NCI-H1436 treated with DMSO at 0.1 percent for 48 hours (cell line): ENCODE results near the gene IER5L.

Experiments used
- DNase-seq: peaks from one replicate; lab custom pipeline; 2025; lab: John Stamatoyannopoulos, UW

Gene IER5L

DNA sequence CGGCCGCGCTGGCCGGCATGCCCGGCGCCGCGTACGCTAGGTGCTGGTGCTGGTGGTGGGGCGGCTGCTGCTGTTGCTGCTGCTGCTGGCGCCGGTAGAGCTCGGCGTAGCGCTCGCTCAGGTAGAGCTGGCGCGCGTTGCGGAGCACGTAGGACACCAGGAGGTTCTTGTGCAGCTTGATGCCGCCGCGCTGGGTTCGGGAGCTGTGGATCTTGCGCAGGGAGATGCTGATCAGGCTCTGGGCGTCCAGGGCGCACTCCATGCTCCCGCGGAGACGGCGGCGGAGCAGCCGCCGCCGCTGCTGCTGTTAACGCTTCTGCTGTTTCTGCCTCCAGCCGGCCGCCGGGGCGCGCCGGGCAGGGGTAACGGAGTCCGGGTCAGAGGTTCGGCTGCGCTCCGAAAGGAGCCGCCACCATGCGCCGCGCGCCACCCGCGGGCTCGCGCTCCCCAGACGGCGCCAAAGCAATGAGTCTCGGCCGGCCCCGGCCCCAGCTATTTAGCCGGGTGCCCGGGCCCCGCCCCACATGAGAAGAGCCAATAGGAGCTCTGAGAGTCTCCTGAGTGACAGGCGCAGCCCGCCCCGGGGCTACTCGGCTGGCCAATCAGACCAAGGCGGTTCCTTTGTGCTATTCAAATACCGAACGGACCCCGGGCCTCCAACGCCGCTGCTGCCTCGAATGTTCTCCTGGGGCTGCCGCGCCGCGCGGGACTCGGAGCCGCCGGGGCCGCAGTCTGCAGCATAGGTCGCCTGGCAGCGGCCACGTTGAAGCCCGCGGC lies at the start of gene IER5L:
Gene IER5L, minus strand, starts transcription at position 471 of the 777 bp plus-strand sequence. Its CDS starts 209 bp downstream, at position 262.
- DNase-seq, result peak; percentile 93

DNA sequence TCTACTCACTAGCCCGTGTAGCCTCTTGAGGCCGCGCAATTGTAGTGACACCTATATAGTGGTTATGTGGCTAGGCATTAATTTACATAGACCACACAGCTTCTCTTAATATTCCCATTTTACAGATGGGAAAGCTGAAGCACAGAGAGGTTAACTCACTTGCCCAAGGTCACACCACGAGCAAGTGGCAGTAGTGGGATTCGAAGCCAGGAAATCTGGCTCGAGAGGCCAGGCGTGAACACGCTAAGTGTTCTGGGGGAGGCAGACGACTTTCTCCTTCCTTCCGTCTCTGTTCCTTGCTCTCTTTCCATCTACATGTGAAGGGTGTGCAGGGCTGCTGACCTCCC lies 49.8 kb upstream of the IER5L start:
- no peak for DNase-seq

DNA sequence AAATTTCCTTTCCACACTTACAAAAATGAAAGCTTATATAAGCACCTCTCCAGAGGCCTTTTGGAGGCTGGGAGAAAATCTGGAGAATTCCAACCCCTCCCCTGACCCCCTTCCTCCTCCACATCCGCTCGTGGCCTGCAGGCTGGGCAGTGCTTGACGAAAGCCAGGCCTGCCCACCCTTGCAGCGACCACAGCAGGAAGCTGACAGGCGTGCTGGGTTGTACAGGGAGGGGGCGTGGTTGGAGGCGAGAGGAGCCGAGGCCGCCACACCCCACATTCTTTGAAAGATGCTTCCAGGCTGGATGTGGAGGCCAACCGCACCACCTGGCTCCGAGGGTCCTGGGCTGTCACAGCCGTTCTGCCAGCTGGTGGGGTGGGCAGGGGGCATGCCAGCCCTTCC lies 47.8 kb upstream of the IER5L start:
- DNase-seq, result no peak

DNA sequence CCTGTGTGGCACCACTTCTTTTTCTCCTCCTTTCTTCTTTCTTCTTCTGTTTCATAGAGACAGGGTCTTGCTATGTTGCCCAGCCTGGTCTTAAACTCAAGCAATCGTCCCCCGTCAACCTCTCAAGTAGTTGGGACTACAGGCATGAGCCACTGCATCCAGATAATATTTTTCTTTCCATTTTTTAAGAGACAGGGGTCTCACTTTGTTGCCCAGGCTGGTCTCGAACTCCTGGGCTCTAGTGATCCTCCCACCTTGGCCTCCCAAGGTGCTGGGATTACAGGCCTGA lies 47.4 kb upstream of the IER5L start:
- no peak for DNase-seq

DNA sequence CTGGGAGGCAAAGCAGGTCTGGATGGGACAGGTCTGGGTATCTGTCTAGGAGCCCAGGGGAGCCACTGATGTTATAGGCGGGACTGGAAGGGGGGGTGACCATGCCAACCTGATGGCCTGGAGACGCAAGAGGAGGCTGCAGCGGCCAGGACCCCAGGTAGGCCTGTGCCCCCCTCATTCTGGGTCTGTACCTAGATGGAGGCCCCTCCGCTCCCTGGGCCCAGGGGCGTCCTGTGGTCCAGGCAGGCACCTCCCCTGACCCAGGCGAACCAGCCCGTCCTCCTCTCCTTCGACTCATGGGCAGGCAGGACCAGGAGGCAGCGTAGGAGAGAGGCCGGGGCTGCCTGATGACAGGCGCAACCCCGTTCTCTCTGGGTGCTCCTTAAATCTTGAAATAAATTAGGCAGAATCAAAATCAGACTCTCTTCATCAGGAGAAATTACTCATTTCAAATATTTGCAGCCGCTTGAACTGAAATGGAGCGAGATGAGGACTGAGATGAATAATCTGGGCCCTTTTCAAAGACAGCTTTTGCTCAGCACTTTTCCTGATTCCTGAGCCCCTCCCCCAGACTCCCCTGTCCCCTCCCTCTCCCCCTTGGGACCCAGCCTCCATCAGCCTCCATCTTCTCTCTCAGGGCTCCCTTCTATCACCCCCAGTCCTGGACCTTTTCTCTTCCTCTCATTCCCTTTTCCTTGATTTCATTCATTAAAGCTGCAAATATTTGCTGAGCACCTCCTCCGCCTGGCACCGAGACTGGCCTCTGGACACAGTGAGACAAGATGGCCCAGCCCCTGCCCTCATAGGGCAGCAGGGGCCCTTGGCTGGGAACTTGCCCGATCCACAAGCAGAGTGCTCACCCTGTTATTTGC lies 46.8 kb upstream of the IER5L start:
- no peak for DNase-seq

DNA sequence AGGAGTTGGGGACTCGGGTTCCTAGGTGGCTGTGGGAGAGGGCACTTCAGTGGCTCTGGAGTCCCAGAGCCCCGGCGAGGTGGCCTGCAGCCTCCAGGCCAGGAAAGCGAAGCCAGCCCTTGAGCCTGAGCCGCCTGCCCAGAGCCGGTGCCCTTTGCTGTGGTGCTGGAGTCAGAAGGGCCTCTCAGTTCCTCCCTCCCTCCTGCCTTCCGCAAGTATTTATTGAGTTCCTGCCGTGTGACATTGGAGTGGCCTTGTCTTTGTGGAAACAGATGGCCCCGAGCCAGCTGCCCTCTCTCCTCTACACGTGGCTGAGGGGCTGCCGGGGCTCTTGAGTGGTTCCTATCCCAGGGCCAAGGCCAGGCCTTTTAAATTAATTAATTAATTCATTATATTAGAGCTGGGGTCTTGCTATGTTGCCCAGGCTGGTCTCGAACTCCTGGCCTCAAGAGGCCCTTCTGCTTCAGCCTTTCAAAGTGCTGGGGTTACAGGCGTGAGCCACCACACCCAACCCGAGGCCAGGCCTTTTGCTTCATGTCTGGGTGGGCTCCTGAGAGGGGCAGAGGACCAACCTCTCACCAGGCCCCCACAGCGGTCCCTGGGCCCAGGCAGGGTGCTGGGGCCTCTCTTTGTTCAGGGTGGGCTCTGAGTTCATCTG lies 45.6 kb upstream of the IER5L start:
- no peak for DNase-seq

DNA sequence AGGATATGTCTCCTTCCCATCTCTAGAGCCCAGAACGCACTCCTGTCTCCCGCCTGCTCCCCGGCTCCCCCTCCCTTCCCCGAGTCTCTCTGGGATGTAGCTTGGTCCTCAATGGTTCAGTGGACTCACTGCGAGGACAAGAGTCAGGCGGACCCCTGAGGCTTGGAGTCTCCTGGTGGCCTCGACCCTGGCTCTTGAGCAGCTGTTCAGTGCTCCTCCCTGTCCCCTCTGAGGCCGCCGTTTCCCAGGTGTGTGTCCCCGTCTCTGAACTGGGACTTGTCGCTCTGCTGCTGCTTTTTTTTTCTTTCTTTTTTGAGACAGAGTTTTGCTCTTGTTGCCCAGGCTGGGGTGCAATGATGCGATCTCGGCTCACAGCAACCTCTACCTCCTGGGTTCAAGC lies 44.8 kb upstream of the IER5L start:
- no peak for DNase-seq

DNA sequence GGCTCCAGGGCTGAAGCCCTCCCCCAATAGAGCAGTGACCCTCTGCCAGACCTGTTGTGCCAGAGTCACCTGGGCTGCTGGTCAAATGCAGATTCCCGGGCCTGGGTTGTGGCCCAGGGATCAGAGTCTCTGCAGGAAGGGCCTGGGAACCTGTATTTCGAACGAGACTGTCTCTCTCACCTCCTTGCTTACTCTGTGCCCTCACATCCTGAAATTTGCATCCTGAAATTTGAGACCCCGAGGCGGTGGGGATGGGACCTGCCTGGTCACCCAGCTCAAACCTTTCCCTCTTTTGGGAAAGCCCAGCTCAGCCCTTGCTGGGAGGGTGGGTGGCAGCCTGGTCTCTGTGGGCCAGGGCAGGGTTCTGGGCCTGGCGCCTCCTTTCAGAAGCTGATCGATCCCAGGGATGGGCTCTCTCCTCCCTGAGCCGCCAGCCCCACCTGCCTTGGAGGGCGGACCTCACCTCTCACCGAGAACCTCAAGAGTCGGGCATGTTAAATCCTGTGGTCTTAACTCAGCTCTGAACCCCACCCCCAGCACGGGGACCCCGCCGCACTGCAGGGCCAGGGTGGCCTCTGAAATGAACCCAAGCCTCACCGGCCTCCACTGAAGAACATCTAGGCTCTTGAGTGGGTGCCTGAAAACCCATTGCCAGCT lies 44.0 kb upstream of the IER5L start:
- no peak for DNase-seq

DNA sequence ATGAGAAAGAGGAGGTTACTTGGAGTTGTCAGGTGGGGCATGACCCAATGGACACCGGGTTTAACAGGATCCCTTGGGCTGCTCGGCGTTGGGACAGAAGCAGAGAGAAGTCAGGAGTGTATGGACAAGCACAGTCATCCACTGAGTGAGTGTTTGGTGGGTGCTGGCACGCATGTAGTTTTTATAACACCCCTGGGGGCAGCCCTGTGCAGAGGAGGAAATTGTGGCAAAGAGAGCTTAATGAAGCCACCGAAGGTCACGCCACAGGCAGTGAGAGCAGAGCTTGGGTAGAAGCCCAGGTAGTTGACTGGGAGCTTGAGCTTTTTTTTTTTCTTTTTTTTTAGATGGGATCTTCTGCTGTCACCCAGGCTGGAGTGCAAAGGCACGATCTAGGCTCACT lies 43.2 kb upstream of the IER5L start:
- no peak for DNase-seq

DNA sequence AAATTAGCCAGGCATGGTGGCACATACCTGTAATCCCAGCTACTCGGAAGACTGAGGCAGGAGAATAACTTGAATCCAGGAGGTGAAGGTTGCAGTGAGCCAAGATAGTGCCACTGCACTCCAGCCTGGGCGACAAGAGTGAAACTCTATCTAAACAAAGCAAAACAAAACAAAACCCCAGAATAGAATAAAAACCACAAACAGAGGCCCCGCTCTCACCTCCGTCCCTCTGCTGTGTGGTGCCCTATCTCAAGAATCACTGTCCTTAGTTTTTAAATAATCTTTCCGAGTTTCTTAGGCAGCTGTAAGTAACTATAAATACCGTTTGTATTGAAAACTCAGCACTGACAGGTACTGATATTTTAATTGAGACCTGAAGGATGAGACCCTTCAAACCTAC lies 42.7 kb upstream of the IER5L start:
- DNase-seq, result no peak

DNA sequence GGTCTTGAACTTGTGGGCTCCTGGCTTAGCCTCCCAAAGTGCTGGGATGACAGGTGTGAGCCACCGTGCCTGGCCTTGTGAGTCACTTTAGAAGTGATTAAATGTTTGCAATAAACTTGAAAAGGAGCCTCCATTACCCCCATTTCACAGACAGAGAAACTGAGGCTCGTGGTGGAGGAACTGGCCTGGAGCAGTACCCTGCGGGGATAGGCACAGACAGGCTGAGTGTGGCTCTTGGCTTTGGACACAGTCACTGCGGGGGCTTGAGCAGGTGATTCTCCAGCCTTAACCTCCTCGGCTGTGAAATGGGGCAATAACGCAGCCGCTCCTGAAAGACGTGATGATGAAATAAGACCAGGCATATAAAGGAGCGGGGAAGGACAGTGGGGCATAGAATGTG lies 40.9 kb upstream of the IER5L start:
- DNase-seq, result no peak

DNA sequence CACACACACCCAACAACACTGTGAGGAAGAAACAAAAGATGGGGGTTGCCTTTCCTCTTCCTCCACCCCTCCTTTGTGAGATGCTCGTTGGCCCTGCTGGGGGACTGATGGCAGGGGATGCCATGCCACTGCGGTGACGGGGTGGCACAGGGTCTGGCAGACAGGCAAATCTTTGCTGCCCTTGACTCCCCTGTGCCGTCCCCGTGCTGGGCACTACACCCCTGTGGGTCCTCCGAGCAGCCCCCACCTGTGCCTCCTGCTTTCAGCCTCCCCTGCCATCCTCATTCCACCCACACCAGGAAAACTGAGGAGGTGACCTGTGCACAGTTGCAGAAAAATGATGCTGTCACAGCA lies 40.2 kb upstream of the IER5L start:
- no peak for DNase-seq

DNA sequence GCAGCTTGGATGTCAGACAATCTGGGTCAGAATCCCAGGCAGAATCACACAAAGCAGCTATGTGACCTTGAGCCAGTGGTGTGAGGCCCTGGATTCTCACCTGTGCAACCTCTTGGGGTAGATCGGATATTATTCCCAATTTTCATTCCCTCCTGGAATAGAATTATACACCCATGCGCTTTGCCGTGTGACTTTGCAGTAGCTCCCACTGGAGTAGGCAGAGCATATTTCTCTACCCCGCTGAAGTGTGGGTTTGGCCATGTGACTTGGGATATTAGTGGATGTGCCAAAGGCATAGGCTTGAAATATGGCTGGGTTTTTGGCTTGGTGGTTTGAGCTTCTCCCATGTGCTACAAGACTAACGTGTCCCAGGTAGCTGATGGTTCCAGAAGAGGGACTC lies 35.5 kb upstream of the IER5L start:
- no peak for DNase-seq

DNA sequence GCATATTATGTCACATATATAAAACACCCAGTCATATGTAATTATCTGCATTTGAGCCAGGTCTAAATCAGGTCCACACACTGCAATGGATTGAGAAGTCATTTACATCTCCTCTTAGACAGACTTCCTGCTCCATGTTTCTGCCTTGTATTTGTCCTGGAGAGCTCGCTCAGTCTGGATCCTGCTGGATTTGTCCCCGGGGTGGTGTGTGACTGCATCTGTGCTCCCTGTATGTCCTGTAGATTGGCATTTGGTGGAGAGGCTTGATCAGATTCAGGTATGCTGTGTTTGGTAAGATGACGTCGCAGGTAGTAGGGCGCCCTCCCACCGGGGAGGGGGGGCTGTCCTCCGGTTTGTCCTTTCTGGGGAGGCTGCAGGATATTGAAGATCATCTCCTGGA lies 33.6 kb upstream of the IER5L start:
- no peak for DNase-seq

DNA sequence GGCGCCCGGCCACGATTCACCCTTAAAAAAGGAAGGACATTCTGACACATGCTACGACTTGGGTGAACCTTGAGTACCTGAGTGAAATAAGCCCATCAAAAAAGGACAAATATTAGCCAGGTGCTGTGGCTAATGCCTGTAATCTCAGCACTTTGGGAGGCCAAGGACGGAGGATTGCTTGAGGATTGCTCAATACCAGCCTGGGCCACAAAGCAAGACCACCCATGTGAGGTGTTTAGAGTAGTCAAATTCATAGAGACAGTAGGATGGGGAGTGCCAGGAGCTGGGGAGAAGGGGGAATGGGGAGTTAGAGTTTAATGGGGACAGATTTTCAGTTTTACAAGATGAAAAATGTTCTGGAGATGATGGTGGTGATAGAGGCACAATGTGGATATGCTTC lies 32.1 kb upstream of the IER5L start:
- DNase-seq, result no peak

DNA sequence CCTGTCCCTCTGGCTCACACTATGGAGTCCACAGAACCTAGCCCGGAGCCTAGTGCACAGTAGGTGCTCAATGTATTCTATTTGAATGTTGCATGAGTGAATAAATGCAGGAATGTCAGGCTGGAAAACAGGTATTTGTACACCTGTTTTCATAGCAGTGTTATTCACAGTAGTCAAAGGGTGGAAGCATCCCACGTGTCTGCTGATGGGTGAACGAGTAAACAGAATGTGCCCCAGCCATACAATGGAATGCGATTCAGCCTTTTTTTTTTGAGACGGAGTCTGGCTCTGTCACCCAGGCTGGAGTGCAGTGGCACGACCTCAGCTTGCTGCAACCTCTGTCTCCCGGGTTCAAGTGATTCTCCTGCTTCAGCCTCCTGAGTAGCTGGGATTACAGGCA lies 31.5 kb upstream of the IER5L start:
- no peak for DNase-seq

DNA sequence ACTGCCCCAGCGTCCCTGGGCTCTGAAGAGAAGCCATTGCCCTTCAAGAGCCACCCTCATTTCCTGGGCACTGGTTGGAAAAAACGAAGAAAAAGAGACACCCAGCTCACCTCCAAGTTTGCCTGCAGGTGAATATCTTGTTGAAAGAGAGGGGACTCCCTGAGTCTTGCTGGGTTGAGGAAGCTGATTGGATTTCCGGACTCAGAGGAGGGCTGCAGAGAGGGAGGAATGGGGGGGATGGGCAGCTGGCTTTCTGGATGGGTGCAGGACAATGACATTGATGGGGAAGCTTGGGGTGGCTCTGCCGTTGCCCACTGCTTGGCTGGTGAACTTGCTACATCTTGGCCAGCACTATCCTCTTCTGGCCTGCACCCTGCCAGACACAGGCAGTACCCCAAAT lies 31.0 kb upstream of the IER5L start:
- DNase-seq, result no peak

DNA sequence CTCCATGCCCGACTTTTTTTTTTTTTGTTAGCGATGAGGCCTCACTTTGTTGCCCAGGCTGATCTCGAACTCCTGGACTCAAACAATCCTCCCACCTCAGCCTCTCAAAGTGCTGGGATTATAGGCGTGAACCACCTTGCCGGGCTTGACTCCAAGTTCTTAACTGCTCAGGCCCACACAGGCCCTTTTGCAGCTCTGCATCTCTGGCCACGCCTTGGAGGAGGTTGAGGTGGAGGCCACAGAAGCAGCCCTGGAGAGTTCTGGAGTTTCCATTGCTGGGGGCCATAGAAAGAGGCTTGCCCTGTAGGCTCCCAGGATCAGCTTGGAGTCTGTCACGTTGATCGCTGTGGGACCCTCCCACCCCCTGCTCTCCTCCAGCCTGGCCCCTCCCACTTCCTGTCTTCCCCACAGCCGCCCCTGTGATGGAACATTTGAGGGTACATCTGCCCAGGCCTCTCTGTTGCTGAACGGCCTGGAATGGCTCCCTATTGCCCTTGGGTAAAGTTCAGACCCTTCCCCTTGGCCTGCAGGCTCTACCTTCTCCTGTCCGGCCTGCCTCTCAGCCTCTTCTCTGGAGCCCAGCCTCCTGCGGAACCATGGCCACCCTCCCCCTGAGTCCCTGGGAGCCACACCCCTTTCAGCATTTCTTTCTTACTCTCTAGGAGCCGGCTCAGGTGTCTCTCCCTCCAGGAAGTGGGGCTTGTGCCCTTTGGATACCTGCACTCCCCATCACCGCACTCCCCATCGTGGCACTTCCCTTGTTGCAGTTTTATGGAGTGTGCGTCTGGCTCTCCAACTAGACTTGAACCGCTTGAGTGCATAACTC lies 30.4 kb upstream of the IER5L start:
- DNase-seq, result no peak

DNA sequence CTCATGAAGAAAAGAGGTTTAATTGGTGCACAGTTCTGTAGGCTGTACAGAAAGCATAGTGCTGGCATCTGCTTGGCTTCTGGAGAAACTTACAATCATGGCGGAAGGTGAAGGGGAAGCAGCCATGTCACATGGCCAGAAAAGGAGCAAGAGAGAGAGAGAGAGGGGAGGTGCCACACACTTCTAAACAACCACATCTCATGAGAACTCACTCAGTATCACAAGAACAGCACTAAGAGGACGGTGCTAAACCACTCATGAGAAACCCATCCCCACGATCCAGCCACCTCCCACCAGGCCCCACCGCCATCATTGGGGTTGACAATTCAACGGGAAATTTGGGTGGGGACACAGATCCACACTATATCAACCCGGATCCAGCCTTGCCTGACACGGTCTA lies 28.8 kb upstream of the IER5L start:
- no peak for DNase-seq

DNA sequence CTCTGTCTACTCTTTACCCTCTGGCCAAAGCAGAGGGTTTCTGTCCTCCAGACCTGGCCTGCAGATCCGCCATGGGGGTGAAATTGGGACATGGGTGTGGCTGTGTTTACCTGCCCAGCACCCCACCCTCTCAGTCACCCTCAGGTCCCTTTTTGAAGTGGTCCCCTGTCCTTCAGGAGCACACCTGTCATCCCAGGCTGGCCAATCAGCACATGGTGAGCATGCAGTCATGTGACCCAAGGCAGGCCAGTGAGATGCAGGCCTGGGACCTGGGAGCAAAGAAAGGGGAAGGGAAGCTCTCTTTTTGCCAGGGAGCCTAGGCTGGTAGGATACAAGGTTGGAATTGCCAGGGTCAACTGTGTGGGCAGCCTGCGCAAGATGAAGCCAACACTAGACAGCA lies 28.3 kb upstream of the IER5L start:
- DNase-seq, result no peak

DNA sequence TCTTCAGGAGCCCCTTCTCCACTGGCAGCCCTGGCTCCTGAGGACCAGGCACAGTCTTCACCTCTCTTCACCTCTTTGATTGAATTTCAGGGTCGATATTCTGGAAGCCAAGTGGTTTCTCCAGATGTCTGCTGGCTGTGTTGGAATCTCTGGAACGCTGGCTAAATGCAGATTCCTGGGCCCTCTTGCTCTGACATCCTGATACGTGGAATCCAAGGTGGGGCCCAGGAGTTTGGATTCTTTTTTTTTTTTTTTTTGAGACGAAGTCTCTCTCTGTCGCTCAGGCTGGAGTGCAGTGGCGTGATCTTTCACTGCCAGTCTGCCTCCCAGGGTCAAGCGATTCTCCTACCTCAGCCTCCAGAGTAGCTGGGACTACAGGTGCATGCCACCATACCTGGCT lies 26.8 kb upstream of the IER5L start:
- no peak for DNase-seq

DNA sequence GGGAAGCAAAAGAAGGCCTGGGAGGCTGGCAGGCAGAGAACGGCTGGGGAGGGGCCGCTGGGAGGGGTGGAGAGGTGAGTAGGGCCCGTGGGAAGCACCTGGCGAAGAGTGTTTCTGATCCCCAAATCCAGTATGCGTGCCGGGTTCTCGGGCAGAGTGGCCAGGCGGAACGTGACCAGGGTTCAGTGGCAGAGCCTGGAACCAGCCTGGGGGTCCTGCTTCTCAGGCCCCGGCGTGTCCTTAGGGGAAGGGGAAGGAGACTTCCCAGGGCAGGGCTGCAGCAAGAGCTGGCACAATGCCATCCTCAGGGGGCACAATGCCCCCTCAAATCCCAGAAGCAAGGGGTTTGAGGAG lies 25.5 kb upstream of the IER5L start:
- no peak for DNase-seq
